ENCODE measurements around the gene C2CD4B.

DNA sequence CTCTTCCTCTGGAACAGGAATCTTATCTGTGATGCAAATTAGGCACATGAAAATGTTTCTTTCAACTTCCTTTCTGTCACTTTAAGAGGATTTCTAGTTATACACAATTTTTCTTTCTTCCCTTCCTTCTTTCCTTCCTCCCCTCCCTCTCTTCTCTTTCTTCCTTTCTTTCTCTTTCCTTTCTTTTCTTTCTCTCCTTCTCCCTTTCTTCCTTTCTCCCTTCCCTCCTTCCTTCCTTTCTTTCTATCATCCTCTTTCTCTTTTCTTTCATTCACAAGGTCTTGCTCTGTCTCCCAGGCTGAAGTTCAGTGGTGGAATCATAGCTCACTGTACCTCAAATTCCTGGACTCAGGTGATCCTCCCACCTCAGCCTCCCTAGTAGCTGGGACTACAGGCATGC lies 18.0 kb upstream of the C2CD4B start:
- TF ChIP-seq, protein P1, sequence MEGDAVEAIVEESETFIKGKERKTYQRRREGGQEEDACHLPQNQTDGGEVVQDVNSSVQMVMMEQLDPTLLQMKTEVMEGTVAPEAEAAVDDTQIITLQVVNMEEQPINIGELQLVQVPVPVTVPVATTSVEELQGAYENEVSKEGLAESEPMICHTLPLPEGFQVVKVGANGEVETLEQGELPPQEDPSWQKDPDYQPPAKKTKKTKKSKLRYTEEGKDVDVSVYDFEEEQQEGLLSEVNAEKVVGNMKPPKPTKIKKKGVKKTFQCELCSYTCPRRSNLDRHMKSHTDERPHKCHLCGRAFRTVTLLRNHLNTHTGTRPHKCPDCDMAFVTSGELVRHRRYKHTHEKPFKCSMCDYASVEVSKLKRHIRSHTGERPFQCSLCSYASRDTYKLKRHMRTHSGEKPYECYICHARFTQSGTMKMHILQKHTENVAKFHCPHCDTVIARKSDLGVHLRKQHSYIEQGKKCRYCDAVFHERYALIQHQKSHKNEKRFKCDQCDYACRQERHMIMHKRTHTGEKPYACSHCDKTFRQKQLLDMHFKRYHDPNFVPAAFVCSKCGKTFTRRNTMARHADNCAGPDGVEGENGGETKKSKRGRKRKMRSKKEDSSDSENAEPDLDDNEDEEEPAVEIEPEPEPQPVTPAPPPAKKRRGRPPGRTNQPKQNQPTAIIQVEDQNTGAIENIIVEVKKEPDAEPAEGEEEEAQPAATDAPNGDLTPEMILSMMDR (IDR thresholded peaks at IDR 0.05; ENCODE audit: insufficient read depth, low read length, poor library complexity, severe bottlenecking) = no peak
- TF ChIP-seq EZH2phosphoT487 (conservative IDR thresholded peaks at IDR 0.05; ENCODE audit: low read length) = no peak
